WI38 (cell line): ENCODE data around the gene MET.
"Not testable (repeated sequence)": the region's sequence is repeated elsewhere in the genome, so short reads cannot be mapped to it uniquely, and the experiment has no call there.

ENCODE experiments used
- H3K4me3 ChIP-seq: 2 replicates; pipeline ENCODE4 v1.5.1; 2011; ENCODE audit warnings: low read depth, mild to moderate bottlenecking, control low read depth, low read length
- CTCF ChIP-seq: IDR thresholded peaks from 2 replicates; pipeline ENCODE4 v1.5.1; 2012; ENCODE audit warnings: low read depth, mild to moderate bottlenecking, control low read depth, low read length

Gene MET

GRCh38 chr7:116650436-116650835 lies 21.6 kb upstream of the MET start:
- H3K4me3 ChIP-seq = no peak overlapping the region
- no peak for TF ChIP-seq CTCF

- H3K4me3 ChIP-seq = no peak overlapping the region
- no peak for TF ChIP-seq CTCF
These were observed 19.2 kb upstream of the MET start for GRCh38 chr7:116652793-116653192.

- no peak for TF ChIP-seq CTCF
- H3K4me3 ChIP-seq = no peak overlapping the region
These were observed 18.8 kb upstream of the MET start for GRCh38 chr7:116653204-116653603.

GRCh38 chr7:116653646-116654045 lies 18.4 kb upstream of the MET start:
- no peak for TF ChIP-seq CTCF
- no peak overlapping the region for H3K4me3 ChIP-seq

GRCh38 chr7:116659248-116659647 lies 12.7 kb upstream of the MET start:
- not testable (repeated sequence) for H3K4me3 ChIP-seq

GRCh38 chr7:116661865-116662264 lies 10.1 kb upstream of the MET start:
- TF ChIP-seq CTCF = no peak
- H3K4me3 ChIP-seq = no peak overlapping the region

- no peak overlapping the region for H3K4me3 ChIP-seq
- no peak for TF ChIP-seq CTCF
These were observed 8.3 kb upstream of the MET start for GRCh38 chr7:116663744-116664143.

GRCh38 chr7:116665332-116665996 lies 6.5 kb upstream of the MET start:
- no peak overlapping the region for H3K4me3 ChIP-seq
- no peak for TF ChIP-seq CTCF
